ENCODE results near the gene SGK1. TPM values are rescaled to one million over a fixed set of nuclear protein-coding genes. Genes with fewer than 3 reads are reported as not detected.
"Not testable (repeated sequence)": the region's sequence is repeated elsewhere in the genome, so short reads cannot be mapped to it uniquely, and the experiment has no call there.

SGK1 gene
- total RNA-seq, 4 donors from 2014 or later: 15.1 to 38.2 (median 25.5) TPM

- no peak overlapping the region for H3K4me3 ChIP-seq
- no peaks in the 10 kb centered on the region for H3K36me3 ChIP-seq
- WGBS, 2 donors (ENCODE audit: low coverage in 1 of 2): 76 to 80% methylated on average over 5 of the region's 5 CpGs
- no peaks in the 10 kb centered on the region for H3K4me1 ChIP-seq
- H3K9me3 ChIP-seq: no peaks in the 10 kb centered on the region
- TF ChIP-seq POLR2A (IDR thresholded peaks at IDR 0.05): no peak
- no peak for TF ChIP-seq EP300 (IDR thresholded peaks at IDR 0.05)
- no peak for TF ChIP-seq POLR2AphosphoS5 (IDR thresholded peaks at IDR 0.05)
- TF ChIP-seq CTCF (IDR thresholded peaks at IDR 0.05): no peak
- no peak overlapping the region for H3K27ac ChIP-seq
- ATAC-seq: no peak
- no peaks in the 10 kb centered on the region for H3K27me3 ChIP-seq
These were observed 10.0 kb downstream of the SGK1 start for GRCh38 chr6:134307870-134308269.

- Histone ChIP-seq H3K27ac (no peak overlapping the region), H3K4me3 (no peak overlapping the region), H3K36me3 (no peaks in the 10 kb centered on the region), H3K27me3 (no peaks in the 10 kb centered on the region), H3K9me3 (no peaks in the 10 kb centered on the region), H3K4me1 (no peaks in the 10 kb centered on the region)
- TF ChIP-seq POLR2A (IDR thresholded peaks at IDR 0.05) (no peak), CTCF (IDR thresholded peaks at IDR 0.05) (no peak), POLR2AphosphoS5 (IDR thresholded peaks at IDR 0.05) (no peak), EP300 (IDR thresholded peaks at IDR 0.05) (no peak)
- ATAC-seq: no peak
- 86 to 94% methylated on average over 6 of the region's 6 CpGs for WGBS, 2 donors (ENCODE audit: low coverage in 1 of 2)
These were observed 10.8 kb downstream of the SGK1 start for GRCh38 chr6:134307075-134307474.

- H3K4me3 ChIP-seq, H3K27ac ChIP-seq, H3K36me3 ChIP-seq, H3K9me3 ChIP-seq, H3K4me1 ChIP-seq, H3K27me3 ChIP-seq, ATAC-seq: not testable (repeated sequence)
- 75 to 80% methylated on average over 2 to 6 of the region's 6 CpGs for WGBS, 2 donors (ENCODE audit: low coverage in 1 of 2)
These were observed 13.5 kb downstream of the SGK1 start for GRCh38 chr6:134304381-134304780.

- Histone ChIP-seq H3K36me3 (no peaks in the 10 kb centered on the region), H3K4me1 (no peaks in the 10 kb centered on the region), H3K27me3 (no peaks in the 10 kb centered on the region), H3K27ac (no peak overlapping the region), H3K9me3 (no peaks in the 10 kb centered on the region), H3K4me3 (no peak overlapping the region)
- no peak for ATAC-seq
- 53 to 67% methylated on average over 3 to 5 of the region's 6 CpGs for WGBS, 2 donors (ENCODE audit: low coverage in 1 of 2)
- no peak for TF ChIP-seq CTCF (IDR thresholded peaks at IDR 0.05)
- no peak for TF ChIP-seq EP300 (IDR thresholded peaks at IDR 0.05)
- no peak for TF ChIP-seq POLR2A (IDR thresholded peaks at IDR 0.05)
- no peak for TF ChIP-seq POLR2AphosphoS5 (IDR thresholded peaks at IDR 0.05)
These were observed 14.0 kb downstream of the SGK1 start for GRCh38 chr6:134303891-134304290.

GRCh38 chr6:134299236-134299635, 18.7 kb downstream of the SGK1 start:
- Histone ChIP-seq H3K9me3 (no peaks in the 10 kb centered on the region), H3K27me3 (no peaks in the 10 kb centered on the region), H3K4me1 (peaks cover 0 to 3% (median 0%) of the 10 kb centered on the region in 3 donors), H3K27ac (no peak overlapping the region), H3K4me3 (no peak overlapping the region), H3K36me3 (no peaks in the 10 kb centered on the region)
- no peak for TF ChIP-seq CTCF (IDR thresholded peaks at IDR 0.05)
- TF ChIP-seq POLR2A (IDR thresholded peaks at IDR 0.05): no peak
- no peak for TF ChIP-seq POLR2AphosphoS5 (IDR thresholded peaks at IDR 0.05)
- no peak for TF ChIP-seq EP300 (IDR thresholded peaks at IDR 0.05)
- no peak for ATAC-seq
- 62 to 84% methylated on average over 3 of the region's 3 CpGs for WGBS, 2 donors (ENCODE audit: low coverage in 1 of 2)
